AG04449 (cell line): ENCODE measurements around the gene ATG7.
"Not testable (repeated sequence)": the region's sequence is repeated elsewhere in the genome, so short reads cannot be mapped to it uniquely, and the experiment has no call there.

Experiments
- CTCF ChIA-PET: fragments of 350-600 bp; formaldehyde crosslinking; extraction: SDS; loops from one replicate; lab custom pipeline; 2021; ENCODE audit warnings: antibody characterized with exemption; lab: Yijun Ruan, JAX
- POLR2A ChIA-PET: fragments of 400-600, 350-600 bp; formaldehyde crosslinking; extraction: SDS; loops from one replicate; lab custom pipeline; 2020; ENCODE audit warnings: antibody characterized with exemption, inconsistent platforms; lab: Yijun Ruan, JAX
- DNase-seq: peaks from one replicate; pipeline ENCODE4 v3.0.0-alpha.2; 2010; ENCODE audit warnings: low read depth, low spot score
- H3K4me3 ChIP-seq: 2 replicates; pipeline ENCODE4 v1.5.1; 2011; ENCODE audit warnings: low read depth, mild to moderate bottlenecking, control low read depth, low read length
- TF ChIP-seq, protein P1 (sequence below): IDR thresholded peaks from one replicate; pipeline ENCODE4 v1.5.1; 2011; ENCODE audit warnings: mild to moderate bottlenecking, moderate library complexity, low read length, control low read depth, inconsistent platforms; ENCODE audit not compliant: insufficient read depth; ENCODE audit errors: missing control alignments

ATG7 gene

DNA sequence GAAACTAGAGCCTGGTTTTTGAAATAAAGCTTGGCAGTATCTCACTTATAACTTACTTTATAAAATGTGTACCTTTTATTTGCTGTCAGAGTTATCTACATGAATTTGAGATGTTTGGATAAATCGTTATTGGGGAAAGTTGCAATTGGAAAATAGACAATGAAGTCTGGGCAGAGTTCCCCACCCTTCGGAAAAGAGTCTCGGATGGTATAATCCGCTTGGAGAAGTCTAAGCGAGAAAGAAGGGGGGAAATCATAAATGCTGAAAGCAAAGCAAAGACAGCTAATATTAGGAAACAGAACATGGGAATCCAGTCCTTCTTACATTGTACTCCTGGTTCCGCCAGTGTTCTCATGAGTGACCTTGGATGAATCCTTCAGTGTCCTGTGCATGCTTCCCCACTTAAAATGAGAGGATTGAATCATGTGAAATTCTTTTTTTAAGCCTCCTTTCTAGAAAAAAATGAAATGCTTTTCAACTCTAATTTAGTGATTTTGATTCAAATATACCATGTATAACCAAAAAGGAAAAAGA is 162.4 kb downstream of the ATG7 start:
- CTCF ChIA-PET, result interaction anchor here (2.1 kb wide), 1 partner anchor 55 kb away, joined by 5 read pairs; no protein-coding TSS in a partner anchor
- TF ChIP-seq, protein P1, sequence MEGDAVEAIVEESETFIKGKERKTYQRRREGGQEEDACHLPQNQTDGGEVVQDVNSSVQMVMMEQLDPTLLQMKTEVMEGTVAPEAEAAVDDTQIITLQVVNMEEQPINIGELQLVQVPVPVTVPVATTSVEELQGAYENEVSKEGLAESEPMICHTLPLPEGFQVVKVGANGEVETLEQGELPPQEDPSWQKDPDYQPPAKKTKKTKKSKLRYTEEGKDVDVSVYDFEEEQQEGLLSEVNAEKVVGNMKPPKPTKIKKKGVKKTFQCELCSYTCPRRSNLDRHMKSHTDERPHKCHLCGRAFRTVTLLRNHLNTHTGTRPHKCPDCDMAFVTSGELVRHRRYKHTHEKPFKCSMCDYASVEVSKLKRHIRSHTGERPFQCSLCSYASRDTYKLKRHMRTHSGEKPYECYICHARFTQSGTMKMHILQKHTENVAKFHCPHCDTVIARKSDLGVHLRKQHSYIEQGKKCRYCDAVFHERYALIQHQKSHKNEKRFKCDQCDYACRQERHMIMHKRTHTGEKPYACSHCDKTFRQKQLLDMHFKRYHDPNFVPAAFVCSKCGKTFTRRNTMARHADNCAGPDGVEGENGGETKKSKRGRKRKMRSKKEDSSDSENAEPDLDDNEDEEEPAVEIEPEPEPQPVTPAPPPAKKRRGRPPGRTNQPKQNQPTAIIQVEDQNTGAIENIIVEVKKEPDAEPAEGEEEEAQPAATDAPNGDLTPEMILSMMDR, result no peak

DNA sequence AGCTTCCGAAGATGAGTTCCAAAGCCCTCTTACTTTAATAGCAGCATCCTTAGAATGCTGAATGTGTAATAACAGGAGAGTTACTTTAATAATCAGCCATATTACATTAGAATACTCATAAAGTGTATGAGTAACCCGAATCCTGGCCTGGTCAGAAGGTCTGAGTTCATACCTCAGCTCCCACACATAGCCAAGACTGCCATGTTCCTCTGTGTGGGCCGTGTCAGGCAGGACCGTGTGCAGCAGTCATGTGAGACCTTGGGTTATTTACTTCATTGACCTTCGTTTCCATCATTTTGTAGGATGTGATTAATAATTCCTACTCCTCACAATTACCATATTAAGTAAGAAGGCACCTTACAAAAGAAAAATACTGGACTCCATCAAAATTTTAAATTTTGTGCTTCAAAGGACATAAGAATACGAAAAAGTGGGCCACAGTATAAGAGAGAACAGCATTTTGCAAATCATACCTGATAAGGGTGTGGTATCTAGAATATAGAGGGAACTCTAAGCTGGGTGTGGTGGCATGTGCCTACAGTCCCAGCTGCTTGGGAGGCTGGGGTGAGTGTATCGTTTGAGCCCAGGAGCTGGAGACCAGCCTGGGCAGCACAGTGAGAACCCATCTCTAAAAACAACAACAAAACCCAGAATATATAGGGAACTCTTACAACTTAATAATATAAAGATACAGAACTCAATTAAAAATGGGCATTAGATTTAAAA is 163.4 kb downstream of the ATG7 start:
- DNase-seq, result no peak
- CTCF ChIA-PET, result interaction anchor here (2.1 kb wide), 1 partner anchor 56 kb away, joined by 5 read pairs; no protein-coding TSS in a partner anchor
- TF ChIP-seq, protein P1, result no peak
- POLR2A ChIA-PET, result no interaction called here
- H3K4me3 ChIP-seq, result no peak overlapping the region

More for the DNA sequence above, 162.4 kb downstream of the ATG7 start:
- DNase-seq, result no peak
- POLR2A ChIA-PET, result no interaction called here
- H3K4me3 ChIP-seq, result no peak overlapping the region

DNA sequence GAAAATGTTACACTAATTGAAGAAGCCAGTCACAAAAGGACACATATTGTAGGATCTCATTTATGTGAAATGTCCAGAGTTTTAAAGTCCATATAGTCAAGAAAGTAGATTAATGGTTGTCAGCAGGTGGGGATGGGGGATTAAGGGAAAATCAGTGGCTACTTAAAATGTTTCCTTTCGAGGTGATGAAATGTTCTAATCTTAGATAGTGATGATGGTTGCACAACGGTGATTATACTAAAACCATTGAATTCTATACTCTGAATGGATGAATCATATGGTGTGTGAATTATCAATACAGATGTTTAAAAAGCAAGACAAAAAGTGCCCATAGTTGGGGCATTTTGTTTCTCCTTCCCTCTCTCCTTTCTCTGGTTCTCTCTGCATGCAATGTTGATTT is 164.6 kb downstream of the ATG7 start:
- ChIA-PET POLR2A (no interaction called here), CTCF (no interaction called here)
- TF ChIP-seq, protein P1, result no peak
- no peak overlapping the region for H3K4me3 ChIP-seq
- no peak for DNase-seq

DNA sequence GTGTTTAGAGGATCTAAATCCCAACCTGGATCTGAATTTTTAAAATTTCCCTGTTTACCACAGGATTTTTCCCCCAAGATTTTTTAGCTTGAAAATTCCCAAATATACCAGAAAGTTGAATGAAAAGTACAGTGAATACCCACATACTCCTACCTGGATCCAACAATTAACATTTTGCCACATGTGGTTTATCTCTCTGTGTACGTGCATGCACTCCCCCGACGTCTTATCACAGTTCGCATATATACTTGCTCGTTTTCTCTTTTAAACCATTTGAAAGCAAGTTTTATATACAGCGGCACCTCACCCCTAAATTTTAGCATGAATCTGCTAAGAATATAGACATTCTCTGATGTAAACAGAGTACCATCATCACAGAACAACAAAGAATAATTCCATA is 165.3 kb downstream of the ATG7 start:
- CTCF ChIA-PET, result interaction anchor here (1.3 kb wide), 1 partner anchor 10 kb away, joined by 3 read pairs; no protein-coding TSS in a partner anchor
- no peak for DNase-seq
- no peak overlapping the region for H3K4me3 ChIP-seq
- TF ChIP-seq, protein P1, result no peak
- POLR2A ChIA-PET, result no interaction called here

DNA sequence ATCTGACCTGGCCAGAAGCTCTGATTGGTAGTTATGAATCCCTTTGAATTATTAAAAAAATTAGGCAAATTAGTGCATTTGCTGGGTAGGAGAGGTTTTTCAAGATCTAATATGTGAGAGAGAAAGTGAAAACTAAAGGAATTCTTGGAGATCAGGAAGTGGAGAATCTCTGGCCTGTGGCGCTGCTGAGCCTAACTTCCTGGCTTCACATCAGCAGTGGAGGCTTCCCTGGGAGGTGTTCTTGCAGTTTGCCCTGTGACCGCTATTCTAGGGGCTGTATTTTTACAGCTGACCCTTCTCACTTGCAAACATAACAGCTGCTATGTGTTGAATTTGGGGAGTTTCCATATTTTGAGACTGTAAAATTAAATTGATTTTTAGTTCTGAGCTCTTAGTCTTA is 166.4 kb downstream of the ATG7 start:
- no peak overlapping the region for H3K4me3 ChIP-seq
- TF ChIP-seq, protein P1, result no peak
- POLR2A ChIA-PET, result interaction anchor here (0.5 kb wide), 1 partner anchor 37 kb away, joined by 4 read pairs; no protein-coding TSS in a partner anchor
- CTCF ChIA-PET, result interaction anchor here (1.3 kb wide), 1 partner anchor 9 kb away, joined by 3 read pairs; no protein-coding TSS in a partner anchor
- no peak for DNase-seq

DNA sequence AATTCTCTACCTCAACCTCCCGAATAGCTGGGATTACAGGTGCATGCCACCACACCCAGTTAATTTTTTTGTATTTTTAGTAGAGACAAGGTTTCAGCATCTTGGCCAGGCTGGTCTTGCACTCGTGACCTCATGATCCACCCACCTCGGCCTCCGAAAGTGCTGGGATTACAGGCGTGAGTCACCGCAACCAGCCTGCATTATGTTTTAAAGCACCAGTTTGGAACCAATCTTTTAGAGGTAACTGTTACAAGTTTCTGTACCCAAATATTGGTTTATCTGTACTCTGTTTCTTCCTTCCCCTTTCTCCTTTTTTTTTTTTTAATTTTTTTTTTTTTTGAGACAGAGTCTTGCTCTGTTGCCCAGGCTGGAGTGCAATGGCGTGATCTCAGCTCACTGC is 169.1 kb downstream of the ATG7 start:
- CTCF ChIA-PET, result interaction anchor here (1.1 kb wide), 1 partner anchor 12 kb away, joined by 3 read pairs; no protein-coding TSS in a partner anchor
- POLR2A ChIA-PET, DNase-seq, H3K4me3 ChIP-seq: not testable (repeated sequence)
